ENCODE measurements around the gene OR10H1. TPM values are rescaled to one million over a fixed set of nuclear protein-coding genes. Genes with fewer than 3 reads are reported as not detected.

Gene OR10H1, protein sequence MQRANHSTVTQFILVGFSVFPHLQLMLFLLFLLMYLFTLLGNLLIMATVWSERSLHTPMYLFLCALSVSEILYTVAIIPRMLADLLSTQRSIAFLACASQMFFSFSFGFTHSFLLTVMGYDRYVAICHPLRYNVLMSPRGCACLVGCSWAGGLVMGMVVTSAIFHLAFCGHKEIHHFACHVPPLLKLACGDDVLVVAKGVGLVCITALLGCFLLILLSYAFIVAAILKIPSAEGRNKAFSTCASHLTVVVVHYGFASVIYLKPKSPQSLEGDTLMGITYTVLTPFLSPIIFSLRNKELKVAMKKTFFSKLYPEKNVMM
- not detected in 2 replicates for total RNA-seq

DNA sequence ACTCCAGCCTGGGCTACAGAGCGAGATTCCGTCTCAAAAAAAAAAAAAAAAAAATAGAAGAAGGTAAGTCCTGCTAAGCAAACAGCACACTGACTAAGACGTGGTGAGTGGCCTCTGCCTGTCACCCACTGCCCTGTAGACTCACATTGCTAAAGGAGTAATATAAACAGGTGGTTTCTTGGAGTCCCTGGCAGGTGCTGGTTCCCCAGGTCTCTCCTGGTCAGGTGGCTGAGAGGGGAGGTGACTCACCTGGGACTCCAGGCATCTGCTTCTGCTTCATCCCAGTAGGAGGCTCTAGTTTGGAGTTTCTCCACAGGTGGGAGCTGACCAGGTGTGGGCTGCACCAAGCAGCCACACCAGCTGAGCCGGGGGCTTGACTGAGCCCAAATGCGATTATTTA is at the start of gene OR10H1:
TSS of gene OR10H1 (minus strand) at position 359 of the 400 bp plus-strand sequence. CDS start 7,627 bp downstream, outside the sequence.
- TF ChIP-seq, protein P1, sequence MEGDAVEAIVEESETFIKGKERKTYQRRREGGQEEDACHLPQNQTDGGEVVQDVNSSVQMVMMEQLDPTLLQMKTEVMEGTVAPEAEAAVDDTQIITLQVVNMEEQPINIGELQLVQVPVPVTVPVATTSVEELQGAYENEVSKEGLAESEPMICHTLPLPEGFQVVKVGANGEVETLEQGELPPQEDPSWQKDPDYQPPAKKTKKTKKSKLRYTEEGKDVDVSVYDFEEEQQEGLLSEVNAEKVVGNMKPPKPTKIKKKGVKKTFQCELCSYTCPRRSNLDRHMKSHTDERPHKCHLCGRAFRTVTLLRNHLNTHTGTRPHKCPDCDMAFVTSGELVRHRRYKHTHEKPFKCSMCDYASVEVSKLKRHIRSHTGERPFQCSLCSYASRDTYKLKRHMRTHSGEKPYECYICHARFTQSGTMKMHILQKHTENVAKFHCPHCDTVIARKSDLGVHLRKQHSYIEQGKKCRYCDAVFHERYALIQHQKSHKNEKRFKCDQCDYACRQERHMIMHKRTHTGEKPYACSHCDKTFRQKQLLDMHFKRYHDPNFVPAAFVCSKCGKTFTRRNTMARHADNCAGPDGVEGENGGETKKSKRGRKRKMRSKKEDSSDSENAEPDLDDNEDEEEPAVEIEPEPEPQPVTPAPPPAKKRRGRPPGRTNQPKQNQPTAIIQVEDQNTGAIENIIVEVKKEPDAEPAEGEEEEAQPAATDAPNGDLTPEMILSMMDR (conservative IDR thresholded peaks at IDR 0.05; ENCODE audit: low read depth, low read length): no peak
- no peak within 1 kb of the TSS for H3K4me3 ChIP-seq (ENCODE audit: low read depth, low read length)
- no peak for DNase-seq (ENCODE audit: low read depth)

DNA sequence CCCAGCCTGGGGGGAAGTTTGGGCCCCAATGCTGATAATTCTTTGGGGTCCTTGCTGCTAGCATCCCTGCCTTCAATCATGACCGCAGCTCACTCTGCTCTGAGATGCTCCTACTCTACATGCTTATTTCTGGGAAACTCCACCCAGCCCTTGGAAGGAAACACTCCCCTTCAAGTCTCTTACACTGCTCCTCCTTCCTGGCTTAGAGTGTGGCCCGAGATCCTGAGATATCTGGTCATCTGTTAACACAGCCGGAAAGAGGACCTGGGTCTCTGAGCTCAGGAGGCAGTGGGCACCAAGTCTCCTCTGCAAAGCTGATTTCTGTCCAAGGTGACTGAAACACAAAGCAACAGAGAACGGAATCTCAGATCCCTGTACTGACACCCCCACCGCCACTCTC is 49.4 kb upstream of the OR10H1 start:
- no peak overlapping the region for H3K4me3 ChIP-seq (ENCODE audit: low read depth, low read length)
- DNase-seq (ENCODE audit: low read depth): no peak
- TF ChIP-seq, protein P1 (conservative IDR thresholded peaks at IDR 0.05; ENCODE audit: low read depth, low read length): no peak

DNA sequence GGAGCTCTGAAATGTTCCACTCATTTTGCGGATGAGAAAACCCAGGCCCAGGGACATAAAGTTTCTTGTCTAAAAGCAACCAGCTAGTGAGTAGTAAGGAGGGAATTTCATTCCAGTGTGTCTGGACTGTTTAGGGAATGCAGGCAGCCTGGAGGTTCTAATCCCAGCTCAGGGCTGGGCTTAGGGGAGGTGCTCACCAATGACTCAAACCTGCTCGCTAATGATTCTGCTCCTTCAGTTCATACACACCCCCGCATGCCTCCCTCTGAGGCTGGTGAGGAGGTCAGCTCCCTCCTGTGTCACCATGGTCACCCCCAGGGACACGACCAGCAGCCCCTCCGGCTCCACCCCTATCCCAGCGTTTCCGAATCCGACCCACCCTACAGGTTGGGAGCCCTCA is 47.8 kb upstream of the OR10H1 start:
- no peak overlapping the region for H3K4me3 ChIP-seq (ENCODE audit: low read depth, low read length)
- DNase-seq (ENCODE audit: low read depth): no peak
- TF ChIP-seq, protein P1 (conservative IDR thresholded peaks at IDR 0.05; ENCODE audit: low read depth, low read length): no peak

DNA sequence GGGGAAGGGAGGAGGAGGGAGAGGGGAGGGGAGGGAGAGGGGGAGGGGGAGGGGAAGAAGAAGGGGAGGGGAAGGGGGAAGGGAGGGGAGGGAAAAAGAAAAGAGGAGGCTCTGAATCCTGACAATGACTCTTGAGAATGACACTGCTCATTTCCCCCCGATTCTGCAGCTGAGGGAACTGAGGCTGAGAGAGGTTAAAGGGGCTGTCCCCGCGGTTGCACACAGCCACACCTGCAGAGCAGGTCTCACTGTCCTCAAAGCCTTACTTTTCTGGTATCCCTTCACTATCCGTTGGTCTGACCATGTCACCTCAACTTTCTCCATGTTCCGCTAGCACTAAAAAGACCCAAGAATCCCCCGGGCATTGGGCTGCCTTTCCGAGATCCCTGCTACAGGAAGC is 47.0 kb upstream of the OR10H1 start:
- no peak for DNase-seq (ENCODE audit: low read depth)
- TF ChIP-seq, protein P1 (conservative IDR thresholded peaks at IDR 0.05; ENCODE audit: low read depth, low read length): no peak
- H3K4me3 ChIP-seq (ENCODE audit: low read depth, low read length): no peak overlapping the region

DNA sequence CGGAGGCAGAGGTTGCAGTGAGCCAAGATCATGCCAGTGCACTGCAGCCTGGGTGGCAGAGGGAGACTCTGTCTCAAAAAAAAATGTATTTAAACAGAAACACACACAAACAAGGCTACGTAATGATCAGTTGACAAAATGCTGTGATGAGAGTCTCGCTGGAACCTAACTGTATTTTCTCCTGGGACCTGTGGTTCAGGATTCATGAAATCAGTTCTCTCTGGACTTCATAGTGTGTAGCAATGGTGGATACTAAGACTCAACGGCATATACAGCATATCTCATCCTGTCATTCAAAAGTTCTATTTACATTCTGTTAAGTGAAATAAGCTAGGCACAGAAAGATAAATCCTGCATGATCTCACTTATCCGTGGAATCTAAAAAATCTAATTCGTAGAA is 45.1 kb upstream of the OR10H1 start:
- H3K4me3 ChIP-seq (ENCODE audit: low read depth, low read length): no peak overlapping the region
- TF ChIP-seq, protein P1 (conservative IDR thresholded peaks at IDR 0.05; ENCODE audit: low read depth, low read length): no peak
- no peak for DNase-seq (ENCODE audit: low read depth)

DNA sequence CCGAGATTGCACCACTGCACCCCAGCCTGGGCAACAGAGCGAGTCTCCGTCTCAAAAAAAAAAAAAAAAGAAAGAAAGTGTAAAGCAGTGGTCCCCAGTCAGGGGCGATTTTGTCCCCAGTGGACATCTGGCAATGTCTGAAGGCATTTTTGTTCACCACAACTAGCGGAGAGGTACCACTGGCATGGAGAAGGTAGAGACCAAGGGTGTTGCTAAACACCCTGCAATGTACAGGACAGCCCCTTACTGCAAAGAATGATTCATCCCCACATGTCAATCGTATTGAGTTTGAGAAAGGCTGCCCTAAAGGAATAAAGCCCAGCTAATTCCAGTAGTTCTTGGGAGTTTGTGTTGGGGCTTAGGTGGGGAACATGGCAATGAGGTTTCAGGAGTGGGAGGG is 43.7 kb upstream of the OR10H1 start:
- TF ChIP-seq, protein P1 (conservative IDR thresholded peaks at IDR 0.05; ENCODE audit: low read depth, low read length): no peak
- DNase-seq (ENCODE audit: low read depth): no peak
- H3K4me3 ChIP-seq (ENCODE audit: low read depth, low read length): no peak overlapping the region

DNA sequence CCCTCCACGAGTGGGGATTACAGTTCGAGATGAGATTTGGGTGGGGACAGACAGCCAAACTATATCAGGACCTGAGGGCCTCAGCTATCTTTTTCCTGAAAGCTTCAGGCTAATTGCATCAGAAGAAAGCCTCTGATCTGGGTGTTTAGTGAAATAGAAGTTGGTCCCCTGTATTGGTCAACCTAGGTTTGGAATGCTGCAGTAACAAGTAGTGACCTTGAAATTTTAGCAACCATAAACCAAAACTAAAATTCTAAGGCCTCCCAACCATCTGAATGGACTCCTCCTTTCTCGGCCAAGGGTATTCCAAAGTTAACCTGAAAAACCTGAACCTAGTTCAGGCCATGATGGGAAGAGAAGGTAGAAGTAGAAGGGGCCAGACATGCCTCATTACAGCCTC is 34.9 kb upstream of the OR10H1 start:
- TF ChIP-seq, protein P1 (conservative IDR thresholded peaks at IDR 0.05; ENCODE audit: low read depth, low read length): no peak
- DNase-seq (ENCODE audit: low read depth): no peak
- no peak overlapping the region for H3K4me3 ChIP-seq (ENCODE audit: low read depth, low read length)
